Adipocyte (in vitro differentiated cells): Measurements from ENCODE around the gene NR5A2.

ENCODE experiments used
- DNase-seq: peaks from one replicate; pipeline ENCODE4 v3.0.0-alpha.2; 2015; ENCODE audit warnings: low read depth
- H3K27me3 ChIP-seq: replicated peaks from 2 replicates; pipeline ENCODE4 v1.7.0; 2013; ENCODE audit warnings: mild to moderate bottlenecking, low read length, moderate library complexity; ENCODE audit not compliant: control insufficient read depth, insufficient read depth
- H3K36me3 ChIP-seq: 2 replicates; pipeline ENCODE4 v1.7.0; 2013; ENCODE audit warnings: low read length, mild to moderate bottlenecking, moderate library complexity; ENCODE audit not compliant: control insufficient read depth, insufficient read depth, severe bottlenecking
- H3K4me1 ChIP-seq: 2 replicates; pipeline ENCODE4 v1.7.0; 2013; ENCODE audit warnings: mild to moderate bottlenecking, low read length, moderate library complexity; ENCODE audit not compliant: control insufficient read depth, insufficient read depth
- H3K4me3 ChIP-seq: 2 replicates; pipeline ENCODE4 v1.7.0; 2013; ENCODE audit warnings: mild to moderate bottlenecking, low read length, moderate library complexity
- H3K9ac ChIP-seq: 2 replicates; pipeline ENCODE4 v1.7.0; 2013; ENCODE audit warnings: mild to moderate bottlenecking, low read length, moderate library complexity
- H3K9me3 ChIP-seq: 2 replicates; pipeline ENCODE4 v1.7.0; 2013; ENCODE audit warnings: mild to moderate bottlenecking, low read length, moderate library complexity; ENCODE audit not compliant: control insufficient read depth

The NR5A2 gene

GRCh38 chr1:200213921-200214320 lies 186.4 kb downstream of the NR5A2 start:
- H3K9me3 ChIP-seq, result no peaks in the 10 kb centered on the region
- no peak for DNase-seq
- H3K4me1 ChIP-seq, result no peaks in the 10 kb centered on the region
- H3K9ac ChIP-seq, result no peak overlapping the region
- no peaks in the 10 kb centered on the region for H3K36me3 ChIP-seq
- H3K27me3 ChIP-seq, result no peaks in the 10 kb centered on the region
- no peak overlapping the region for H3K4me3 ChIP-seq

- Histone ChIP-seq H3K4me3 (no peak overlapping the region), H3K27me3 (no peaks in the 10 kb centered on the region), H3K9me3 (no peaks in the 10 kb centered on the region), H3K9ac (no peak overlapping the region), H3K36me3 (no peaks in the 10 kb centered on the region), H3K4me1 (no peaks in the 10 kb centered on the region)
- no peak for DNase-seq
Measured at GRCh38 chr1:200215350-200215749, 187.8 kb downstream of the NR5A2 start.

GRCh38 chr1:200217703-200218102 lies 190.2 kb downstream of the NR5A2 start:
- Histone ChIP-seq H3K4me3 (no peak overlapping the region), H3K27me3 (no peaks in the 10 kb centered on the region), H3K9me3 (no peaks in the 10 kb centered on the region), H3K4me1 (no peaks in the 10 kb centered on the region), H3K9ac (no peak overlapping the region), H3K36me3 (no peaks in the 10 kb centered on the region)
- DNase-seq, result no peak

- Histone ChIP-seq H3K27me3 (no peaks in the 10 kb centered on the region), H3K9ac (no peak overlapping the region), H3K9me3 (no peaks in the 10 kb centered on the region), H3K36me3 (no peaks in the 10 kb centered on the region), H3K4me1 (peaks cover 5% of the 10 kb centered on the region), H3K4me3 (no peak overlapping the region)
- DNase-seq, result no peak
Measured at GRCh38 chr1:200221614-200222282, 194.2 kb downstream of the NR5A2 start.

- no peaks in the 10 kb centered on the region for H3K9me3 ChIP-seq
- no peaks in the 10 kb centered on the region for H3K27me3 ChIP-seq
- DNase-seq, result no peak
- no peaks in the 10 kb centered on the region for H3K36me3 ChIP-seq
- peaks cover 9% of the 10 kb centered on the region for H3K4me1 ChIP-seq
- no peak overlapping the region for H3K4me3 ChIP-seq
- H3K9ac ChIP-seq, result no peak overlapping the region
Measured at GRCh38 chr1:200223207-200223606, 195.7 kb downstream of the NR5A2 start.

GRCh38 chr1:200223613-200224012 lies 196.1 kb downstream of the NR5A2 start:
- no peaks in the 10 kb centered on the region for H3K36me3 ChIP-seq
- peaks cover 10% of the 10 kb centered on the region for H3K4me1 ChIP-seq
- H3K9me3 ChIP-seq, result no peaks in the 10 kb centered on the region
- no peak for DNase-seq
- H3K4me3 ChIP-seq, result no peak overlapping the region
- H3K27me3 ChIP-seq, result no peaks in the 10 kb centered on the region
- no peak overlapping the region for H3K9ac ChIP-seq

GRCh38 chr1:200224315-200224714 lies 196.8 kb downstream of the NR5A2 start:
- Histone ChIP-seq H3K9me3 (no peaks in the 10 kb centered on the region), H3K4me3 (no peak overlapping the region), H3K9ac (no peak overlapping the region), H3K27me3 (no peaks in the 10 kb centered on the region), H3K36me3 (no peaks in the 10 kb centered on the region), H3K4me1 (peaks cover 10% of the 10 kb centered on the region)
- DNase-seq, result peak; percentile 45

- H3K4me1 ChIP-seq, result peaks cover 15% of the 10 kb centered on the region
- no peaks in the 10 kb centered on the region for H3K9me3 ChIP-seq
Measured at GRCh38 chr1:200226268-200226968, 198.9 kb downstream of the NR5A2 start.

GRCh38 chr1:200226969-200227303 lies 199.4 kb downstream of the NR5A2 start:
- Histone ChIP-seq H3K9ac (no peak overlapping the region), H3K36me3 (no peaks in the 10 kb centered on the region), H3K9me3 (no peaks in the 10 kb centered on the region), H3K27me3 (no peaks in the 10 kb centered on the region), H3K4me3 (no peak overlapping the region), H3K4me1 (peaks cover 20% of the 10 kb centered on the region)
- DNase-seq, result no peak

More at GRCh38 chr1:200226268-200226968, 198.9 kb downstream of the NR5A2 start:
- Histone ChIP-seq H3K4me3 (no peak overlapping the region), H3K27me3 (no peaks in the 10 kb centered on the region), H3K36me3 (no peaks in the 10 kb centered on the region), H3K9ac (no peak overlapping the region)
- DNase-seq, result no peak
